ENCODE data around the gene RANBP1.

GRCh38 chr22:20083157-20083890 is 32.6 kb upstream of the RANBP1 start:
- TF ChIP-seq TP53 (CRISPR knock-in tag; conservative IDR thresholded peaks at IDR 0.05) (no peak), BORCS8-MEF2B (CRISPR knock-in tag; IDR thresholded peaks at IDR 0.05) (no peak), ZKSCAN8 (CRISPR knock-in tag; IDR thresholded peaks at IDR 0.05; ENCODE audit: borderline replicate concordance) (no peak), ZKSCAN1 (IDR thresholded peaks at IDR 0.05; ENCODE audit: low read length) (no peak), SMC3 (IDR thresholded peaks at IDR 0.05; ENCODE audit: low read length) (no peak), ZBTB21 (CRISPR knock-in tag; IDR thresholded peaks at IDR 0.05) (no peak), ZMYM2 (CRISPR knock-in tag; IDR thresholded peaks at IDR 0.05) (no peak), HDAC2 (CRISPR knock-in tag; IDR thresholded peaks at IDR 0.05) (no peak), ZNF333 (CRISPR knock-in tag; IDR thresholded peaks at IDR 0.05; ENCODE audit: borderline replicate concordance) (no peak), E2F5 (CRISPR knock-in tag; conservative IDR thresholded peaks at IDR 0.05) (no peak)
- TF ChIP-seq, protein P1, sequence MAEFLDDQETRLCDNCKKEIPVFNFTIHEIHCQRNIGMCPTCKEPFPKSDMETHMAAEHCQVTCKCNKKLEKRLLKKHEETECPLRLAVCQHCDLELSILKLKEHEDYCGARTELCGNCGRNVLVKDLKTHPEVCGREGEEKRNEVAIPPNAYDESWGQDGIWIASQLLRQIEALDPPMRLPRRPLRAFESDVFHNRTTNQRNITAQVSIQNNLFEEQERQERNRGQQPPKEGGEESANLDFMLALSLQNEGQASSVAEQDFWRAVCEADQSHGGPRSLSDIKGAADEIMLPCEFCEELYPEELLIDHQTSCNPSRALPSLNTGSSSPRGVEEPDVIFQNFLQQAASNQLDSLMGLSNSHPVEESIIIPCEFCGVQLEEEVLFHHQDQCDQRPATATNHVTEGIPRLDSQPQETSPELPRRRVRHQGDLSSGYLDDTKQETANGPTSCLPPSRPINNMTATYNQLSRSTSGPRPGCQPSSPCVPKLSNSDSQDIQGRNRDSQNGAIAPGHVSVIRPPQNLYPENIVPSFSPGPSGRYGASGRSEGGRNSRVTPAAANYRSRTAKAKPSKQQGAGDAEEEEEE (CRISPR knock-in tag; IDR thresholded peaks at IDR 0.05; ENCODE audit: borderline replicate concordance): no peak
- TF ChIP-seq, protein P2, sequence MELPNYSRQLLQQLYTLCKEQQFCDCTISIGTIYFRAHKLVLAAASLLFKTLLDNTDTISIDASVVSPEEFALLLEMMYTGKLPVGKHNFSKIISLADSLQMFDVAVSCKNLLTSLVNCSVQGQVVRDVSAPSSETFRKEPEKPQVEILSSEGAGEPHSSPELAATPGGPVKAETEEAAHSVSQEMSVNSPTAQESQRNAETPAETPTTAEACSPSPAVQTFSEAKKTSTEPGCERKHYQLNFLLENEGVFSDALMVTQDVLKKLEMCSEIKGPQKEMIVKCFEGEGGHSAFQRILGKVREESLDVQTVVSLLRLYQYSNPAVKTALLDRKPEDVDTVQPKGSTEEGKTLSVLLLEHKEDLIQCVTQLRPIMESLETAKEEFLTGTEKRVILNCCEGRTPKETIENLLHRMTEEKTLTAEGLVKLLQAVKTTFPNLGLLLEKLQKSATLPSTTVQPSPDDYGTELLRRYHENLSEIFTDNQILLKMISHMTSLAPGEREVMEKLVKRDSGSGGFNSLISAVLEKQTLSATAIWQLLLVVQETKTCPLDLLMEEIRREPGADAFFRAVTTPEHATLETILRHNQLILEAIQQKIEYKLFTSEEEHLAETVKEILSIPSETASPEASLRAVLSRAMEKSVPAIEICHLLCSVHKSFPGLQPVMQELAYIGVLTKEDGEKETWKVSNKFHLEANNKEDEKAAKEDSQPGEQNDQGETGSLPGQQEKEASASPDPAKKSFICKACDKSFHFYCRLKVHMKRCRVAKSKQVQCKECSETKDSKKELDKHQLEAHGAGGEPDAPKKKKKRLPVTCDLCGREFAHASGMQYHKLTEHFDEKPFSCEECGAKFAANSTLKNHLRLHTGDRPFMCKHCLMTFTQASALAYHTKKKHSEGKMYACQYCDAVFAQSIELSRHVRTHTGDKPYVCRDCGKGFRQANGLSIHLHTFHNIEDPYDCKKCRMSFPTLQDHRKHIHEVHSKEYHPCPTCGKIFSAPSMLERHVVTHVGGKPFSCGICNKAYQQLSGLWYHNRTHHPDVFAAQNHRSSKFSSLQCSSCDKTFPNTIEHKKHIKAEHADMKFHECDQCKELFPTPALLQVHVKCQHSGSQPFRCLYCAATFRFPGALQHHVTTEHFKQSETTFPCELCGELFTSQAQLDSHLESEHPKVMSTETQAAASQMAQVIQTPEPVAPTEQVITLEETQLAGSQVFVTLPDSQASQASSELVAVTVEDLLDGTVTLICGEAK (IDR thresholded peaks at IDR 0.05): no peak
- TF ChIP-seq, protein P2 (CRISPR knock-in tag; IDR thresholded peaks at IDR 0.05): no peak
